Measurements from ENCODE around the gene CELF2. TPM values are rescaled to one million over a fixed set of nuclear protein-coding genes. Genes with fewer than 3 reads are reported as not detected.

Gene CELF2
- total RNA-seq, 2 donors from 2014 or later = 30.2 to 34.4 TPM

GRCh38 chr10:11245981-11246590 is 228.4 kb downstream of the CELF2 start:
- intact Hi-C loops (cut with DNase I) = no loop called here

GRCh38 chr10:11246752-11247467 is 229.2 kb downstream of the CELF2 start:
- intact Hi-C loops (cut with DNase I) = no loop called here
- DNase-seq = no peak
- H3K9me3 ChIP-seq = no peaks in the 10 kb centered on the region
- H3K4me1 ChIP-seq = no peaks in the 10 kb centered on the region
- no peaks in the 10 kb centered on the region for H3K36me3 ChIP-seq
- H3K9ac ChIP-seq (ENCODE audit: low read depth in 2 of 2, low read length in 2 of 2) = no peak overlapping the region
- no peak overlapping the region for H3K4me3 ChIP-seq
- TF ChIP-seq, protein P1, sequence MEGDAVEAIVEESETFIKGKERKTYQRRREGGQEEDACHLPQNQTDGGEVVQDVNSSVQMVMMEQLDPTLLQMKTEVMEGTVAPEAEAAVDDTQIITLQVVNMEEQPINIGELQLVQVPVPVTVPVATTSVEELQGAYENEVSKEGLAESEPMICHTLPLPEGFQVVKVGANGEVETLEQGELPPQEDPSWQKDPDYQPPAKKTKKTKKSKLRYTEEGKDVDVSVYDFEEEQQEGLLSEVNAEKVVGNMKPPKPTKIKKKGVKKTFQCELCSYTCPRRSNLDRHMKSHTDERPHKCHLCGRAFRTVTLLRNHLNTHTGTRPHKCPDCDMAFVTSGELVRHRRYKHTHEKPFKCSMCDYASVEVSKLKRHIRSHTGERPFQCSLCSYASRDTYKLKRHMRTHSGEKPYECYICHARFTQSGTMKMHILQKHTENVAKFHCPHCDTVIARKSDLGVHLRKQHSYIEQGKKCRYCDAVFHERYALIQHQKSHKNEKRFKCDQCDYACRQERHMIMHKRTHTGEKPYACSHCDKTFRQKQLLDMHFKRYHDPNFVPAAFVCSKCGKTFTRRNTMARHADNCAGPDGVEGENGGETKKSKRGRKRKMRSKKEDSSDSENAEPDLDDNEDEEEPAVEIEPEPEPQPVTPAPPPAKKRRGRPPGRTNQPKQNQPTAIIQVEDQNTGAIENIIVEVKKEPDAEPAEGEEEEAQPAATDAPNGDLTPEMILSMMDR (IDR thresholded peaks at IDR 0.05) = no peak
- no peak overlapping the region for H3K27ac ChIP-seq
- H3K27me3 ChIP-seq = no peaks in the 10 kb centered on the region

More at GRCh38 chr10:11245981-11246590, 228.4 kb downstream of the CELF2 start:
- H3K9ac ChIP-seq (ENCODE audit: low read depth in 2 of 2, low read length in 2 of 2) = no peak overlapping the region
- TF ChIP-seq, protein P1 (IDR thresholded peaks at IDR 0.05) = no peak
- H3K9me3 ChIP-seq = no peaks in the 10 kb centered on the region
- DNase-seq = no peak
- H3K4me3 ChIP-seq = no peak overlapping the region
- H3K36me3 ChIP-seq = no peaks in the 10 kb centered on the region
- no peaks in the 10 kb centered on the region for H3K4me1 ChIP-seq
- no peaks in the 10 kb centered on the region for H3K27me3 ChIP-seq
- H3K27ac ChIP-seq = no peak overlapping the region

- no peaks in the 10 kb centered on the region for H3K36me3 ChIP-seq
- TF ChIP-seq, protein P1 (IDR thresholded peaks at IDR 0.05) = no peak
- no peak overlapping the region for H3K9ac ChIP-seq (ENCODE audit: low read depth in 2 of 2, low read length in 2 of 2)
- no peaks in the 10 kb centered on the region for H3K4me1 ChIP-seq
- no peak for DNase-seq
- intact Hi-C loops (cut with DNase I) = no loop called here
- H3K27ac ChIP-seq = no peak overlapping the region
- no peaks in the 10 kb centered on the region for H3K9me3 ChIP-seq
- H3K27me3 ChIP-seq = no peaks in the 10 kb centered on the region
- no peak overlapping the region for H3K4me3 ChIP-seq
Observed at GRCh38 chr10:11249152-11249807, 231.6 kb downstream of the CELF2 start.

DNA sequence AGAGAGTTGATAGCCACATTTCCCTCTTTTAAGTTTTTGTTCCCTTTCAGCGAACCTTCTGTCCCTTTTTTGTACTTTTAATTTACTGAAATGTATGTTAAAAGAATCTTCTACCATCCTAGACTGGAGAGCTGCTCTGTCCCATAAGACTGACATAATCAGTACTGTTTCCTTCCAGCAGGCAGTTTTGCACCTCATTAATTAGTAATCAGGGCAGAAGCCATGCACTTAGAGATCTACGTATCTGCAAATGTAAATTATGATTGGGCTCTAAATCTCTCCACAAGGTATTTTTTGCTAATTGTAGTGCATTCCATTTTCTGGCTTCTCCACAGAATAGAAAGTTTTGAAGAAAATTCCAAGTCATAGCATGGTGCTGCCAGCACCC is 232.1 kb downstream of the CELF2 start:
- DNase-seq = no peak
- H3K4me3 ChIP-seq = no peak overlapping the region
- intact Hi-C loops (cut with DNase I) = no loop called here
- no peaks in the 10 kb centered on the region for H3K36me3 ChIP-seq
- H3K27ac ChIP-seq = no peak overlapping the region
- H3K4me1 ChIP-seq = no peaks in the 10 kb centered on the region
- TF ChIP-seq, protein P1 (IDR thresholded peaks at IDR 0.05) = no peak
- H3K27me3 ChIP-seq = no peaks in the 10 kb centered on the region
- no peak overlapping the region for H3K9ac ChIP-seq (ENCODE audit: low read depth in 2 of 2, low read length in 2 of 2)
- no peaks in the 10 kb centered on the region for H3K9me3 ChIP-seq

DNA sequence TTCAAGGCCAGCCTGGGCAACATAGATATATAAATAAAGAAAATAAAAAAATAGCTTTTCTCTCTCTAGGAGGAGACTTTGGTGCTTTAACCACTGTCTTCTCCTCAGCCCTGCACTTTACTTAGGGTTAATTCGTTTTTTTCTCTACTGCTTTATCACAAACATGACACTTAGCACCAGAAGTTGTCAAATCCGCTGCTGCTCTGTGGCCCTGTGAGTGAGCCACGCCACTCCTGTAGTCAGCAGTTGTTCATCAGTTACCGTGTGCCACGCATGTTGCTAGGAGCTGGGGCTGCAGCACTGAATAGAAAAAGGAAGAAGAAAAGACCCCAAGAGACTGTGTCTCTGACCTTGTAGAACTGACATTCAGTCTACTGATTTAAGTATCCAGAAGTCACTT is 232.6 kb downstream of the CELF2 start:
- no peak overlapping the region for H3K27ac ChIP-seq
- H3K9me3 ChIP-seq = no peaks in the 10 kb centered on the region
- H3K36me3 ChIP-seq = no peaks in the 10 kb centered on the region
- TF ChIP-seq, protein P1 (IDR thresholded peaks at IDR 0.05) = no peak
- DNase-seq = no peak
- H3K9ac ChIP-seq (ENCODE audit: low read depth in 2 of 2, low read length in 2 of 2) = no peak overlapping the region
- intact Hi-C loops (cut with DNase I) = no loop called here
- no peak overlapping the region for H3K4me3 ChIP-seq
- no peaks in the 10 kb centered on the region for H3K27me3 ChIP-seq
- no peaks in the 10 kb centered on the region for H3K4me1 ChIP-seq

All from colonic mucosa (tissue), 4 donors.